ENCODE data around the gene THRAP3.

- TF ChIP-seq POLR2AphosphoS5 (IDR thresholded peaks at IDR 0.05; ENCODE audit: low read depth, low read length), result no peak
- TF ChIP-seq TAF1 (IDR thresholded peaks at IDR 0.05; ENCODE audit: borderline replicate concordance, insufficient read depth, low read length), result no peak
- no peak; the same call in 1 of the 2 replicates for TF ChIP-seq SIN3A (IDR thresholded peaks at IDR 0.05; ENCODE audit: borderline replicate concordance, insufficient read depth, low read length)
- no peak for TF ChIP-seq FOXP2 (optimal IDR thresholded peaks at IDR 0.05; ENCODE audit: borderline replicate concordance, extremely low read depth, extremely low read length, insufficient read depth)
Observed at GRCh38 chr1:36322041-36322785, 98.0 kb downstream of the THRAP3 start.
